Articular chondrocyte of knee joint (primary cell): ENCODE data around the gene ALDOC. TPM values are rescaled to one million over a fixed set of nuclear protein-coding genes. Genes with fewer than 3 reads are reported as not detected.

Experiments
- total RNA-seq: library from RNA; depleted of rRNA; stranded (reverse); fragments of >200 nt; gene quantifications from 2 replicates; pipeline ENCODE4 v1.2.3, GENCODE V29; 2012

The ALDOC gene
- total RNA-seq = 38.7 and 48.5 TPM in 2 replicates

DNA sequence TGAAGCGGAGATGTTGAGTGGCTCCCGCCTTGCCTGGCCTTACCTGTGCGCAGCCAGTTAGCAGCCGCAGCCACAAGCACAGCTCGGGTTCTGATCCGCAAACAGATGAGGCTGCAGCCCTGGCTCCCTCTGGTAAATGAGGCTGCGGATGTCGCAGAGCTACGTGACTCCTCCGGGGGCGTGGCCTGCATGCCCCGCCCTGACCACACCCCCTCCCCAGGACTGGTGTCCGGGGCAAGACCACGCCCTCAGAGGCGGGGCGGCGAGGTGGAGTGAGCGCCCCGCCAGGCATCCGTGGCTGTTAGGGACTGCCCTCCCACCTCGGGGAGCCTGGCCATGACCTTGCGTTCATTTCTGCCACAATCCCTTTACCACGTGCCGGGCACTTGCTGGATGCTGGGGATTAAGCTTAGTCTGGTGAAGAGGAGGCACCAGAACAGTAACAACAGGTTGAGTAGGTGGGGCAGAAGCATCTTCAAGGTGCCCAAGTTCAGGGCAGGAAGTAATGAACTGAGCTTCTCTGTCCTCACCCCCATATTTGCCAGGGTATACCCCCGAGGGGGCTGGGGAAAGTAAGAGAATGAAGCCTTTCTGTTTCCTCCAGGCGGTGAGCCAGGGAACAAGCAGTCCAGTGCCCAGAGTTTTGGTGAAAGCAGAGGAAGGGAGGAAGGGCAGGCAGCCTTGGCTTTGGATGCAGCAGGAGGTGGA is at the start of gene ALDOC:
Gene ALDOC (minus strand): TSS at position 138 of the 708 bp plus-strand sequence. CDS start 1,363 bp downstream, outside the sequence.

DNA sequence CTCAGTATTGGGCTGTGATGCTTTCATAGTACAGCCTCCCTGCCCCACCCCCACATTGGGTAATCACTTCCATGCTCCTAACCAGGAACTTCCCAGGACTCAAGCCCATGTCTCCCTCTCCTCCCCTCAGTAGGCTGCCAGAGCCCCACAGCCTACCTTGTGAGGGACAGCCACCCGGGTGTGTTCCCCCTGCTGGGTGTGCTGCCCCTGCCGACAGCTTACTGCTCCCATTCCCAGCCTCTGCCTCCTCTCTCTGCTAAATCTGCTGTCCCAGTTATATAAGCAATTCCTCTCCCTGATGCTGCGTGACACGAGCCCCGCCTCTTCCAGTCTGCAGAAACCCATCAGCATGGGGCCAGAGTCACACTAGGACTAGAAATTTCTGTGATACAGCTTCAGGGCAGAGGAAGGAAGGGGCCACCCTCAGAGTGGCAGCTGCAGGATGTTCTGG is 37.3 kb upstream of the ALDOC start, which contains the start of gene RSKR:
Gene RSKR (minus strand): TSS at position 255 of the 451 bp plus-strand sequence. CDS start 24 bp downstream, at position 231.

DNA sequence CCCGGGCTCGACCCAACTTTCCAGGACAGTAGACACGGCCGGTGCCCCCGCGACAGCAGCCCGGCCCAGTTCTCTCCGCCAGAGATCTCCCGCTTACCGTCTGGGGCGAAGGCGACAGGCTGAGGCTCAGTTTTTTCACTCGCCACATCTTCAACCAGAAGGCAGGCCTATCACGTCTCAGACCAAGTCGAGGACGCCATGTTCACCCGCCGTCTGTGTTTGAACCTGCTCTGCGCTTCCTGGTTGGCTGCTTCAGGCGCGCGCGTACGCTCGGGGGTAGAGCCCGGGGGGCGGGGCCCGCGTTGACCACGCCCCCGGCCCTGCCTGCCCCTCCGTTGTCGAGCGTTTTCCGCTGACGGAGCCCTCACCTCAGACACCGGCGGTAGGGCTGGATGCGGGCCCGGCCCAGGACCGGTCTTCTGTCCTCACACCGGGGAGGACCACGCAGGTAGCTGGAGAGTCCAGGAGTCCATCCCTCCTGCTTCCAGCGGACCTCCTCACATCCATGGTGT is 22.2 kb upstream of the ALDOC start, which contains the start of gene SPAG5:
Gene SPAG5 (minus strand): TSS at position 227 of the 512 bp plus-strand sequence. CDS start 79 bp downstream, at position 148.

DNA sequence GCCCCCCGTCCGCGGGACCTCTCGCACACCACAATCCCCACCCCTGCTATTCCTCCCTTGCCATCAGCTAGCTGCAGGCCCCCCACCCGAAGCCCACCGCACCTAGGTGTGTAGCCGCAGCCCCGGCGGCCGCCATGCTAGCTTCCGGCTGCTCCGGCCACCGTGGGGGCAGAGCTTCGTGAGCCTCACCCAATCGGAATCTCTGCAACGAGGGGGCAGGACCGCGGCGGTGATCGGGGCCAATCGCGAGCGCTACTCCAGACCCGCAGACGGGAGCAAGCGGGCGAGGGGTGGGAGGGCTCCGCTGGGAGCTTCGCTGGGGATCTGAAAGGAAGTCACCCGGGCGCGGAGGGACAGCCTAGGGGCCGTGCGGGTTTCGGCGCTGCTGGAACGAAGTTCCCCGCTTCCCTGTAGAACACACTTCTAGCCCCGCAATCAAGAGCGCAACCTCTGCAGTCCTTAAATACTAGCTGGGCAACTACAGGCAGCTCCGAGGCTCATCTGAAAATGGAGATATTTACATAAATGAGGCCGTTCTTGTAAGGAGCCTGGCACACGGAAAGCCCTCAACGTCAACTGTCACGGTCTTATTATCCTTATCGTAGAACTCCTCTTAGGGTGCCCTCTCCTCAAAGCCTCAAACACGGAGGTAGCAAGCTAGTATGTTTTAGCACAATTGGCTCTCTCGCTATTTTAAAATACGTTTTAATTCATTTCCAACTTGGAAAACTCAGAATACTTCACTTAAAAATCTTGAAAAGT is 5.2 kb downstream of the ALDOC start, which contains the start of gene PIGS:
Gene PIGS (minus strand): TSS at position 164 of the 762 bp plus-strand sequence. CDS start 28 bp downstream, at position 136.

DNA sequence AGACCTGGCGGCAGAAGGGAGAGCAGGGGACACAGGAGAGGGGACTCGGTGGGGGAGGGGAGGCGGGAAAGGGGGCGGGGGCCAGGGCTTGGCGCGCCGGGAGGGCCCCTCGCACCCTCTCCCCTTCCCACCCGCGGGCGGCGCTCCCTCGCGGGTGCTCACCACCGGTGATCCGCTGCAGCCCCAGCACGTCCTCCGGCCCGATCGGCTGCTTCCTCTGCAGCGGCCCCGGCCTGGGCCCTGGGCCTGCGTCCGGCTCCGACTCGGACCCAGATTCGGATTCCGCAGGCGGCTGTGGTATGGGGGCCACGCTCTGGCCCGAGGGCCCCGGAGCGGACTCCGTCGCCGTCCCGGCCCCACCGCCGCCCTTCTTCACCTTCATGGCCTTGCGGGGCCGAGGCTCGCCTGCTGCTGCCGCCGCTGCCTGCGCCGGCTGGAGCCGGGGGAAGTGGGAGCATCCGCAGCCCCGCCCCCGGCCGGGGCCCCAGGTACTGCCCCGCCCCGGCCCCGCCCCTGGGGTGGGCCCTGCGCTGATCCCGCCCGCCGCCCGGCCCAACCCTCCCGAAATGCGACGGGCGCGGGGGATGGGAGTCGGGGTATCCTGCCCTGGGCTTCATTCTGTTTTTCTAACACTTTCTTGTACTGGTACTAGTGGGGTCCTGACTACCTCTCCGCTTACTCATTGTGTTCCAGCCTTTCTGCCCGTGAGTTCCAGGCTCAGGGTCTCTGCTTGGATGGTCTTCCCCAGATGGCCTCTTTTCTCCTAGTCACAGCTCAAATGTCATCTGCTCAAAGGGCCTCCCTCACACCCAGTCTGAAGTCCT is 24.3 kb downstream of the ALDOC start, which contains the start of gene UNC119:
Gene UNC119 (minus strand): TSS at position 449 of the 824 bp plus-strand sequence. CDS start 67 bp downstream, at position 382.

Other genes starting within 250 kb of the ALDOC start
- gene IFT20, start 241.4 kb downstream of the ALDOC start, total RNA-seq = 52.9 and 63.3 TPM in 2 replicates
- 31.2 and 33.3 TPM in 2 replicates for gene TNFAIP1, start 241.1 kb downstream of the ALDOC start, total RNA-seq
- gene POLDIP2, start 219.4 kb downstream of the ALDOC start, total RNA-seq = 74.8 and 81.3 TPM in 2 replicates
- not detected in 2 replicates for gene SEBOX, start 211.7 kb downstream of the ALDOC start, total RNA-seq
- 0.22 and 0.65 TPM in 2 replicates for gene VTN, start 206.6 kb downstream of the ALDOC start, total RNA-seq
- 12.5 and 14.1 TPM in 2 replicates for gene SARM1, start 205.2 kb downstream of the ALDOC start, total RNA-seq
- gene SLC46A1, start 170.7 kb downstream of the ALDOC start, total RNA-seq = 7.0 and 7.6 TPM in 2 replicates
- gene SLC13A2, start 103.3 kb downstream of the ALDOC start, total RNA-seq = not detected in 2 replicates
- gene FOXN1, start 70.5 kb downstream of the ALDOC start, total RNA-seq = 0.11 and 0.13 TPM in 2 replicates
- 20.5 and 23.0 TPM in 2 replicates for gene UNC119, start 24.3 kb downstream of the ALDOC start, total RNA-seq
- 48.9 and 52.0 TPM in 2 replicates for gene PIGS, start 5.4 kb downstream of the ALDOC start, total RNA-seq
- gene SPAG5, start 22.1 kb upstream of the ALDOC start, total RNA-seq = 14.4 and 19.3 TPM in 2 replicates
- gene RSKR, start 37.3 kb upstream of the ALDOC start, total RNA-seq = 3.8 and 5.5 TPM in 2 replicates
- gene BLTP2, start 68.3 kb upstream of the ALDOC start, total RNA-seq = 148 and 156 TPM in 2 replicates
- gene SDF2, start 85.0 kb upstream of the ALDOC start, total RNA-seq = 30.3 and 44.3 TPM in 2 replicates
- 53.3 and 62.3 TPM in 2 replicates for gene SUPT6H, start 85.3 kb upstream of the ALDOC start, total RNA-seq
- gene PROCA1, start 135.0 kb upstream of the ALDOC start, total RNA-seq = 0.54 and 0.78 TPM in 2 replicates
- gene RAB34, start 141.0 kb upstream of the ALDOC start, total RNA-seq = 188 and 196 TPM in 2 replicates
- gene RPL23A, start 143.1 kb upstream of the ALDOC start, total RNA-seq = 560 and 658 TPM in 2 replicates
- gene TLCD1, start 149.3 kb upstream of the ALDOC start, total RNA-seq = 3.3 and 4.6 TPM in 2 replicates
- 3.9 and 4.8 TPM in 2 replicates for gene NEK8, start 151.9 kb upstream of the ALDOC start, total RNA-seq
- gene TRAF4, start 167.1 kb upstream of the ALDOC start, total RNA-seq = 15.9 and 17.8 TPM in 2 replicates